DOHH2 (cell line): ENCODE data around the gene CACNA1F.

Experiments
- H3F3A ChIP-seq: fragments of 200-600 bp; sonication (generic), shearing (Covaris generic); 2 replicates; pipeline ENCODE4 v1.6.0; 2016; ENCODE audit warnings: antibody characterized with exemption, mild to moderate bottlenecking; ENCODE audit not compliant: control insufficient read depth, insufficient read depth
- H3K27ac ChIP-seq: fragments of 200-600 bp; sonication (generic); 2 replicates; pipeline ENCODE4 v1.5.1; 2014; ENCODE audit warnings: low read depth, mild to moderate bottlenecking, low read length, moderate library complexity
- H3K27me3 ChIP-seq: fragments of 200-600 bp; sonication (generic); 2 replicates; pipeline ENCODE4 v1.6.1; 2014; ENCODE audit warnings: mild to moderate bottlenecking, low read length, mixed read lengths; ENCODE audit not compliant: control insufficient read depth
- H3K36me3 ChIP-seq: fragments of 200-600 bp; sonication (generic); 2 replicates; pipeline ENCODE4 v1.6.1; 2014; ENCODE audit warnings: mild to moderate bottlenecking, low read length, moderate library complexity, mixed read lengths; ENCODE audit not compliant: control insufficient read depth
- H3K4me1 ChIP-seq: fragments of 200-600 bp; sonication (generic); 2 replicates; pipeline ENCODE4 v1.6.1; 2014; ENCODE audit warnings: mild to moderate bottlenecking, low read length, mixed read lengths; ENCODE audit not compliant: control insufficient read depth
- H3K4me2 ChIP-seq: fragments of 200-600 bp; sonication (generic); 2 replicates; pipeline ENCODE4 v1.6.0; 2014; ENCODE audit warnings: mild to moderate bottlenecking, low read length, moderate library complexity
- H3K4me3 ChIP-seq: fragments of 200-600 bp; sonication (generic); 2 replicates; pipeline ENCODE4 v1.5.1; 2014; ENCODE audit warnings: mild to moderate bottlenecking, low read length, mixed read lengths
- H3K79me2 ChIP-seq: fragments of 200-600 bp; sonication (generic); 2 replicates; pipeline ENCODE4 v1.6.1; 2014; ENCODE audit warnings: mild to moderate bottlenecking, low read length, mixed read lengths; ENCODE audit not compliant: control insufficient read depth
- H3K9me2 ChIP-seq: fragments of 200-600 bp; sonication (generic); replicated peaks from 2 replicates; pipeline ENCODE4 v1.6.1; 2014; ENCODE audit warnings: mild to moderate bottlenecking, low read length, mixed read lengths; ENCODE audit not compliant: control insufficient read depth
- H3K9me3 ChIP-seq: fragments of 200-600 bp; sonication (generic); 2 replicates; pipeline ENCODE4 v1.6.1; 2014; ENCODE audit warnings: antibody characterized with exemption, low read length, mixed read lengths; ENCODE audit not compliant: control insufficient read depth, insufficient read depth
- H4K20me1 ChIP-seq: fragments of 200-600 bp; sonication (generic); 2 replicates; pipeline ENCODE4 v1.6.0; 2014; ENCODE audit warnings: low read depth, mild to moderate bottlenecking, antibody characterized with exemption, low read length, moderate library complexity; ENCODE audit not compliant: control insufficient read depth, insufficient read depth
- EZH2phosphoT487 ChIP-seq: fragments of 200-600 bp; sonication (generic); IDR thresholded peaks from 2 replicates; pipeline ENCODE4 v1.6.1; 2017; ENCODE audit warnings: borderline replicate concordance, mild to moderate bottlenecking, antibody characterized with exemption, low read length, moderate library complexity, mixed read lengths
- TF ChIP-seq, protein P1 (sequence below): fragments of 200-600 bp; sonication (generic); IDR thresholded peaks from one replicate; pipeline ENCODE4 v1.5.1; 2014; ENCODE audit warnings: antibody characterized with exemption, mild to moderate bottlenecking, low read depth, low read length; ENCODE audit not compliant: poor library complexity, severe bottlenecking

Gene CACNA1F

DNA sequence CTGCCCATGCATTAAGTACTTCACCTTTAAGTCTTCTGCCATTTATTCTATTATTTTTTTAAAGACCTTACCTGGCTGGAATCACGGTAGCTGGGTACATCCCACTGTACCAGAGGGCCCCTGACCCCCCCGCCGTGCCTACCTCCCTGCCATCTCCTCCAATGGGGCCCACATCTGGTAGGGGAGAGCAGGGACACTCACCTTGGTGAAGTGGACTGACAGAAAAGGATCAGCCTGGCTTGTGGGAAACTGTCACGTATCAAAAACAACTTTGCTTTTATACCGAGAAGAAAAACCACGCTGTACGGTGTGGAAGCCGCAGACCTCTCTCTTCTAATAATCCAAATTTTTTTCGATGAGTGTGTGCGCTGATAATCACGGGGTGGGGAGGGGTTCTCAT lies 31.3 kb upstream of the CACNA1F start, which contains the start of gene FOXP3:
Gene FOXP3, minus strand, starts transcription at position 251 of the 400 bp plus-strand sequence. CDS start 6,205 bp downstream, outside the sequence.
- H4K20me1 ChIP-seq, result no peaks in the 10 kb centered on the region
- no peak for TF ChIP-seq EZH2phosphoT487
- TF ChIP-seq, protein P1, sequence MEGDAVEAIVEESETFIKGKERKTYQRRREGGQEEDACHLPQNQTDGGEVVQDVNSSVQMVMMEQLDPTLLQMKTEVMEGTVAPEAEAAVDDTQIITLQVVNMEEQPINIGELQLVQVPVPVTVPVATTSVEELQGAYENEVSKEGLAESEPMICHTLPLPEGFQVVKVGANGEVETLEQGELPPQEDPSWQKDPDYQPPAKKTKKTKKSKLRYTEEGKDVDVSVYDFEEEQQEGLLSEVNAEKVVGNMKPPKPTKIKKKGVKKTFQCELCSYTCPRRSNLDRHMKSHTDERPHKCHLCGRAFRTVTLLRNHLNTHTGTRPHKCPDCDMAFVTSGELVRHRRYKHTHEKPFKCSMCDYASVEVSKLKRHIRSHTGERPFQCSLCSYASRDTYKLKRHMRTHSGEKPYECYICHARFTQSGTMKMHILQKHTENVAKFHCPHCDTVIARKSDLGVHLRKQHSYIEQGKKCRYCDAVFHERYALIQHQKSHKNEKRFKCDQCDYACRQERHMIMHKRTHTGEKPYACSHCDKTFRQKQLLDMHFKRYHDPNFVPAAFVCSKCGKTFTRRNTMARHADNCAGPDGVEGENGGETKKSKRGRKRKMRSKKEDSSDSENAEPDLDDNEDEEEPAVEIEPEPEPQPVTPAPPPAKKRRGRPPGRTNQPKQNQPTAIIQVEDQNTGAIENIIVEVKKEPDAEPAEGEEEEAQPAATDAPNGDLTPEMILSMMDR, result no peak

DNA sequence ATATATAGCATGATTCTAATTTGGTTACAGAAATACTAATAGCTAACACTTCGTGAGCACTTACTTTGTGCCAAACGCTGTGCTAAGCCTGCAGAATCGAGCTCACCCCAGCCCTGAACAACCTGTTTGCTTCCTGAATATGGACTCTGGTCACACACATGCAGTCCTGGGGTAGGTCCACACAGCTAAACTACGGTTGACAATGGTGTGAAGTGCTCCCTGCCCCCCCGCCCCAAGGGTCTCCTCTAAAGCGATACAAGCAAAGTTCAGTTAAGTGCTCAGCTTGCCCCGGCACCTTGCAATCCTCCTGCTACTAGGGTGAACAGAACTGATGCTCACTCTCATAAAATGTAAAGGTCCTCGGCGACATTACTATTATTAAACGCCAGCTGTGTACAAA lies 30.5 kb upstream of the CACNA1F start:
- no peaks in the 10 kb centered on the region for H4K20me1 ChIP-seq
- no peaks in the 10 kb centered on the region for H3K9me3 ChIP-seq
- H3K36me3 ChIP-seq, result no peaks in the 10 kb centered on the region
- TF ChIP-seq EZH2phosphoT487, result no peak
- TF ChIP-seq, protein P1, result no peak
- H3K4me1 ChIP-seq, result peaks cover 7% of the 10 kb centered on the region
- no peak overlapping the region for H3K27ac ChIP-seq
- no peaks in the 10 kb centered on the region for H3K27me3 ChIP-seq
- no peaks in the 10 kb centered on the region for H3K79me2 ChIP-seq
- no peak overlapping the region for H3K4me3 ChIP-seq
- no peak overlapping the region for H3K4me2 ChIP-seq
- no peaks in the 10 kb centered on the region for H3K9me2 ChIP-seq
- no peaks in the 10 kb centered on the region for H3F3A ChIP-seq

More for the DNA sequence above, 31.3 kb upstream of the CACNA1F start, which contains the start of gene FOXP3:
- Histone ChIP-seq H3K4me3 (no peak within 1 kb of the TSS), H3K27me3 (no peaks in the 10 kb centered on the region), H3K9me3 (no peaks in the 10 kb centered on the region), H3F3A (no peaks in the 10 kb centered on the region), H3K36me3 (no peaks in the 10 kb centered on the region), H3K4me2 (no peak within 1 kb of the TSS), H3K79me2 (no peaks in the 10 kb centered on the region), H3K9me2 (no peaks in the 10 kb centered on the region), H3K4me1 (peaks cover 7% of the 10 kb centered on the region), H3K27ac (no peak within 1 kb of the TSS)

DNA sequence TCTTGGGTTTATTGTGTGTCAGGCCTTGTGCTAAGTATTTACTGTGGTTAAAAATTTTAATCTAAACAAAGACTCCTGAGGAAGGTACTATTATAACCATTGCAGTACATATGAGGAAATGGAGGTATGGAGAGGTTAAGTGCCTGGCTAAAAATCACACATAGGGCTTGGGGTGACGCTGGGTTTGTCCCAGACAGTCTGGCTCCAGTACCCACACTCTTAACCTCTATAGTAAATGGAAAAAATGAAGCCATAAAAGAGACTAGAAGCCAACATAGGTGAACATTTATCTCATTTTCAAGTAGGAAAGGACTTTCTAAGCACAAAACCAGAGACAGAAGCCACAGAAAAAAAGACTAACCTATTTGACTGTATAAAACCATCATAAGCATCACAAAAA lies 29.5 kb upstream of the CACNA1F start:
- no peaks in the 10 kb centered on the region for H3K27me3 ChIP-seq
- no peaks in the 10 kb centered on the region for H3K36me3 ChIP-seq
- H3K9me2 ChIP-seq, result no peaks in the 10 kb centered on the region
- H3F3A ChIP-seq, result no peaks in the 10 kb centered on the region
- TF ChIP-seq EZH2phosphoT487, result no peak
- TF ChIP-seq, protein P1, result no peak
- H3K27ac ChIP-seq, result no peak overlapping the region
- no peaks in the 10 kb centered on the region for H3K9me3 ChIP-seq
- H3K4me3 ChIP-seq, result no peak overlapping the region
- no peaks in the 10 kb centered on the region for H4K20me1 ChIP-seq
- H3K4me2 ChIP-seq, result no peak overlapping the region
- H3K79me2 ChIP-seq, result no peaks in the 10 kb centered on the region
- no peaks in the 10 kb centered on the region for H3K4me1 ChIP-seq
